ENCODE results near the gene SERPINA6.
"Not testable (repeated sequence)": the region's sequence is repeated elsewhere in the genome, so short reads cannot be mapped to it uniquely, and the experiment has no call there.

SERPINA6 gene

DNA sequence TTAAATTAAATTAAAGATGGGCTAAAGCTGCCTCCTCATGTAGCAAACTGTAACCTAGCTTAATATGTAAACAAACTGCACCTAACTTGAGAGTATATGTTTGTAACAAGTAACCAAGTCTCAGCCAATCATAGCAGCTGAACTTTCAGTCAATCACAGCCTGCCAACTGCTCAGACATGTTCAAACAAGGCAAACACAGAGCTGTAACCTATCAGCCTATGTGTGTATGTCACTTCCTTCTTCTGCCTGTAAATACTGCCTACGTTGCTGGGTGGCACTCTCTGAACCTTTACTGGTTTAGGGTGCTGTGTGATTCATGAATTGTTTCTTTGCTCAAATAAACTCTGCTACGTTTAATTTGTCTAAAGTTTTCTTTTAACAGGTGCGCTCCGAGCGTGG, 2.9 kb downstream of the SERPINA6 start:
- DNase-seq: no peak

- DNase-seq: no peak
Observed at GRCh38 chr14:94317259-94317658, 5.9 kb downstream of the SERPINA6 start.

DNA sequence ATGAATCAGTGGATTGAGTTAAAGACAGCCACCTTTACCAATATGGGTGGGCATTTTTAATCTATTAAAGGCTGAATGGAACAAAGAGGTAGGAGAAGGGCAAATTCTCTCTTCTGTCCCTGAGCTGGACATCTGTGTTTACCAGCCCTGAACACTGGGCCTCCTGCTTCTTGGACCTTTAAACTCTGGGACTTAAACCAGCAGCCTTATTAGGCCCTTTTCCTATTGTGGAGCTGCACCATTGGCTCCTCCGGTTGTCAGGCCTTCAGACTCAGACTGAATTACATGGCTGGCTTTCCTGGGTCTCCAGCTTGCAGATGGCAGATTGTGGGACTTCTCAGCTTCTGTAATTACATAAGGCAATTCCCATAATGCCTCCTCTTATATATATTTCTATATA, 6.4 kb downstream of the SERPINA6 start:
- DNase-seq: no peak

DNA sequence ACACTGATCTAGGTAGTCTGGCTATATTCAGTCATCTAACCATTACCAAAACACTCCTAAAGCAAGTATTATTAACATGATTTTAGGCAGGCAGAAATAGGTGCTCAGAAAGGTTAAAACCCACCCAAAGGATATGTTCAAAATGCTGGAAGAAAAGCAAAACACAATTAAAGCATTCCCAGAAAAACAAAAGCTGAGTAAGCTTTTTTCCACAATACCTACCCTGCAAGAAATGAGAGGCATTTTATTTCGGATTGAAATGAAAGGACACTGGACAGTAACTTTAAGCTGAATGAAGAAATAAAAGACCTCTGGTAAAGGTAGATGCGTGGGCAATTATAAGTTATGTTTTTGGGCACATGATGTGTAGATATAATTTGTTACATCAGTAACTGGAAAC, 8.2 kb downstream of the SERPINA6 start:
- no peak for DNase-seq

GRCh38 chr14:94313991-94314655, 9.0 kb downstream of the SERPINA6 start:
- no peak for DNase-seq

DNA sequence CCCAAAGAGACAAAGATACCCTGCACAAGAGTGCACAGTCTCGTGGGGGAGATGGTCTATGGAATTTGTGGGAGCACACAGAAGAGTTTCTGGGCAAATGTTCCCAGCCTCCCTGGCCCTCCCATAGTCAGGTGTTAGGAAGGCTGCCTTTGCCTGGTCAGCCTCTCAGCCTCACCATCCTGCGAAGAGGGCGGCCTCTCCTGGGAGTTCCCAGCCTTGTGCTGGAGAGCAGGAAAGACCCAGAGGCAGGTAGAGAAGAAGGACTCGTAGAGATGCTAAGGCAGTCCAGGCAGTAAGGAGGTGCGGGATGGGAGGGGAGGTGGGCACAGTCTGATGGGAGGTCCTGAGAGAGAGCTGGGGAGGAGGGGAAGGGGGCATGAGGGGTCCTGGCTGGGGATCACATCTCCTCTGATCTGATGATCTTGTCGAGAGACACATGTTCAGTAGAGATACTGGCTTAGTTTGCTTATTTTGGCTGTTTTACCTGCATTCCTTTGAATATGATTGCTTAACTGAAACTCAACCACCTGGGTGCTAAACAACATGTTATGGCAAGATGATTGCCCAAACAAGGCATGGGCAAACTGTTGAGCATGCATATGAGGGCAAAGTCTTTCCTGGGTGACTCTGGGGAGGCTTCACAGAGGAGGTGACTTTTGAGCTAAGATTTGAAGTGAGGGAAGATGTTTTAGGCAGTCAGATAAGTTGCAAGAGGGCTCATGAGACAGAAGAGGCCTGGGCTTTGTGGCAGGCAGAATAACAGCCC, 10.5 kb downstream of the SERPINA6 start:
- no peak for DNase-seq

- no peak for DNase-seq
Observed at GRCh38 chr14:94310248-94310647, 12.9 kb downstream of the SERPINA6 start.

DNA sequence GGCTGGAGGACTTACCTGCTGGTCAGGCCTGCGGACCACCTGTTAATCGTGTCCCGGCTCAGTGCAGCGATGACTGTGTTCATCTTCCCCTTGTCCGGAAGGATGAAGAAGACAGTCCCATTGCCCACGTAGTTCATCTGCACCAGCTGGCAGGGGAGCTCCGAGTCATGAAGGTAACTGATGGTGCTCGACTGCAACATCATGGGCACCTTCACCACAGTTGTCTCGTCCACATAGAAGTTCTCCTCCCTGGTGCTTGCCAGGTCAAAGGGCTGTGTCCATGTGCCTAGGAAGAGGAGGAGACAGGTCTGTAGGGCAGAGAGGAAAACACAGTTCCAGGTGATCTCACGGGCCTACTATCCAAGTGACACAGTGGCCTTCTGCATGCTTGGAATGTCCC, 13.4 kb downstream of the SERPINA6 start:
- DNase-seq: no peak

GRCh38 chr14:94307410-94307992, 15.6 kb downstream of the SERPINA6 start:
- no peak for DNase-seq

GRCh38 chr14:94306047-94306978, 16.8 kb downstream of the SERPINA6 start:
- no peak for DNase-seq

GRCh38 chr14:94305620-94306019, 17.5 kb downstream of the SERPINA6 start:
- DNase-seq: no peak

GRCh38 chr14:94304243-94304642, 18.9 kb downstream of the SERPINA6 start:
- no peak for DNase-seq

GRCh38 chr14:94303111-94303510, 20.0 kb downstream of the SERPINA6 start:
- no peak for DNase-seq

- DNase-seq: no peak
Observed at GRCh38 chr14:94298130-94298529, 25.0 kb downstream of the SERPINA6 start.

GRCh38 chr14:94296181-94296545, 27.0 kb downstream of the SERPINA6 start:
- not testable (repeated sequence) for DNase-seq

GRCh38 chr14:94295360-94296180, 27.6 kb downstream of the SERPINA6 start:
- no peak for DNase-seq

- DNase-seq: no peak
Observed at GRCh38 chr14:94293578-94293924, 29.6 kb downstream of the SERPINA6 start.

- DNase-seq: no peak
Observed at GRCh38 chr14:94292872-94293577, 30.1 kb downstream of the SERPINA6 start, which contains the start of gene SERPINA10. Gene SERPINA10, minus strand, starts transcription at chr14:94293268. Its CDS starts 2,675 bp downstream, at chr14:94290593.

DNA sequence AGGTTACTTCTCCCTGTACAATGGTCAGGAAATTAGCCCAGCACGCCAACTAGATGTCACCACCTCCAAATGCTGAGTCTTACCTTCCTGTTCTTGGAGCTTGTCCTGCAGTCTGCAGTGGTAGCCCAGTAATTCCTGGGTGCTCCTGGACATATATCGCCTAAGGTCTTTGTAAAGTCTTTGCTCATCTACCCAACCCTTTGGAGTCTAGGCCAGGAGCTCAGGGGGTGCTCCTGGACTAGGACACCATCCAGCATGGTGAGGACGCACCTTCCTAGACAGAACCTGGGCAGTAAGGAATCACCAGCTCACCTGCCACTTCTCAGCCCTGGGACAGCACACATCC, 30.6 kb downstream of the SERPINA6 start:
- no peak for DNase-seq

GRCh38 chr14:94291906-94292525, 31.1 kb downstream of the SERPINA6 start:
- DNase-seq: no peak
